ENCODE data around the gene FARS2. TPM values are rescaled to one million over a fixed set of nuclear protein-coding genes. Genes with fewer than 3 reads are reported as not detected.

The FARS2 gene
- polyA plus RNA-seq, 2 of the 4 experiments (the other 2 are of a cell fraction) = 12.9 to 17.5 TPM

- H3K27ac ChIP-seq = no peak overlapping the region
- no peak for ATAC-seq
- WGBS (ENCODE audit: missing lambda C conversion rate) = 76% methylated on average over 4 of the region's 4 CpGs
- H3K9me3 ChIP-seq = no peaks in the 10 kb centered on the region
- ChIA-PET POLR2A (no interaction called here), CTCF (interaction anchor here (1.2 kb wide), 1 partner anchor 251 kb away, joined by 5 read pairs; no protein-coding TSS in a partner anchor)
- no peaks in the 10 kb centered on the region for H3K4me1 ChIP-seq
- H3K4me3 ChIP-seq = no peak overlapping the region
- H3K4me2 ChIP-seq = no peak overlapping the region
- no peak for TF ChIP-seq FOXS1 (CRISPR knock-in tag; IDR thresholded peaks at IDR 0.05)
- TF ChIP-seq CEBPB (IDR thresholded peaks at IDR 0.05) = 0 out of 4 replicates have a peak, but pooled peaks of 1 of the 2 experiments have one; percentile 23
- no peak for DNase-seq (ENCODE audit: low read depth in 1 of 2, low spot score in 1 of 2)
- FAIRE-seq = no peak
Measured at GRCh38 chr6:5394280-5394679, 133.0 kb downstream of the FARS2 start.

GRCh38 chr6:5395719-5396118 lies 134.4 kb downstream of the FARS2 start:
- Histone ChIP-seq H3K4me2 (no peak overlapping the region), H3K4me3 (no peak overlapping the region), H3K4me1 (no peaks in the 10 kb centered on the region), H3K9me3 (no peaks in the 10 kb centered on the region), H3K27ac (no peak overlapping the region)
- POLR2A ChIA-PET = no interaction called here
- no peak for ATAC-seq
- no peak for TF ChIP-seq BCL3 (IDR thresholded peaks at IDR 0.05)
- no peak for TF ChIP-seq REST (IDR thresholded peaks at IDR 0.05)
- TF ChIP-seq SMC3 (IDR thresholded peaks at IDR 0.05) = no peak
- no peak for TF ChIP-seq ATOH8 (CRISPR knock-in tag; IDR thresholded peaks at IDR 0.05; ENCODE audit: low read depth)
- no peak for TF ChIP-seq RARB (CRISPR knock-in tag; IDR thresholded peaks at IDR 0.05)
- TF ChIP-seq POLR2A (IDR thresholded peaks at IDR 0.05; ENCODE audit: low read length) = no peak
- no peak for TF ChIP-seq GATA3 (IDR thresholded peaks at IDR 0.05; ENCODE audit: borderline replicate concordance)
- no peak for TF ChIP-seq RCOR1 (IDR thresholded peaks at IDR 0.05; ENCODE audit: low read depth, low read length)
- no peak for TF ChIP-seq E2F6 (IDR thresholded peaks at IDR 0.05; ENCODE audit: borderline replicate concordance, low read depth)
- TF ChIP-seq JUNB (IDR thresholded peaks at IDR 0.05) = no peak
- TF ChIP-seq ZC3H11A (IDR thresholded peaks at IDR 0.05) = no peak
- no peak for DNase-seq (ENCODE audit: low read depth in 1 of 2, low spot score in 1 of 2)
- CTCF ChIA-PET = interaction anchor here (2.5 kb wide), 1 partner anchor 252 kb away, joined by 8 read pairs; no protein-coding TSS in a partner anchor
- no peak for FAIRE-seq

- Histone ChIP-seq H3K4me2 (no peak overlapping the region), H3K4me3 (no peak overlapping the region), H3K27ac (no peak overlapping the region), H3K9me3 (no peaks in the 10 kb centered on the region), H3K4me1 (no peaks in the 10 kb centered on the region)
- ChIA-PET POLR2A (no interaction called here), CTCF (interaction anchor here (1.0 kb wide), 2 partner anchors 10 to 255 kb away, joined by 3 to 5 read pairs; no protein-coding TSS in a partner anchor)
- no peak for FAIRE-seq
- TF ChIP-seq SREBF2 (IDR thresholded peaks at IDR 0.05) (no peak), RAD21 (conservative IDR thresholded peaks at IDR 0.05 in 1 of 2, IDR thresholded peaks at IDR 0.05 in 1 of 2) (0 out of 5 replicates have a peak, but pooled peaks of 1 of the 2 experiments have one; percentile 14), CTCF (IDR thresholded peaks at IDR 0.05) (peak; percentile 29; the same call in 2 of the 3 replicates)
- peak; percentile 43 to 58; a peak in 1 of 6 replicates for ATAC-seq
- peak; percentile 2 to 39 for DNase-seq (ENCODE audit: low read depth in 1 of 2, low spot score in 1 of 2)
- WGBS (ENCODE audit: missing lambda C conversion rate) = 52% methylated on average over 1 of the region's 1 CpG
Measured at GRCh38 chr6:5398530-5398929, 137.2 kb downstream of the FARS2 start.

All from A549 (cell line).